ENCODE measurements around the gene NCKIPSD.

The NCKIPSD gene

DNA sequence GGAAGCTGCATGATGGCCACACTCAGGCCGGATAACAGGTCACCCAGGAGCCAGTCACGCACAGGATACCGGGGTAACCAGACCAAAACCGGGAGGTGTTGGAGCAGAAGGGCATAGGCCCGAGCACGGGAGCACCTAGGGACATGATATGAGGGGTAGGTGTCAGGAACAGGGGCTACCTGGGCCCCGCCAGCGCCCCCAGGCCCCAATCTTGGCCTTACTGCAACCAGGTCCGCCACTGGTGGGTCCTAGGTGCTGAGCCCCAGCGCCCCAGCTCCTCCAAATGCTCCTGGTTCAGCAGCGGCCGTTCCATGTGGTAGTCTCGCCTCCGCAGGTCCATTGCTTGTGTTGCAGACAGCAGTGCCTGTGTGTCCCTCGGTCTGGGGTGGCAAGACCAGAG lies 52.5 kb downstream of the NCKIPSD start:
- in situ Hi-C loops (cut with MboI; ENCODE audit: low pct_unique_long_range_greater_than_20kb, low sequenced_read_pairs): no loop called here

DNA sequence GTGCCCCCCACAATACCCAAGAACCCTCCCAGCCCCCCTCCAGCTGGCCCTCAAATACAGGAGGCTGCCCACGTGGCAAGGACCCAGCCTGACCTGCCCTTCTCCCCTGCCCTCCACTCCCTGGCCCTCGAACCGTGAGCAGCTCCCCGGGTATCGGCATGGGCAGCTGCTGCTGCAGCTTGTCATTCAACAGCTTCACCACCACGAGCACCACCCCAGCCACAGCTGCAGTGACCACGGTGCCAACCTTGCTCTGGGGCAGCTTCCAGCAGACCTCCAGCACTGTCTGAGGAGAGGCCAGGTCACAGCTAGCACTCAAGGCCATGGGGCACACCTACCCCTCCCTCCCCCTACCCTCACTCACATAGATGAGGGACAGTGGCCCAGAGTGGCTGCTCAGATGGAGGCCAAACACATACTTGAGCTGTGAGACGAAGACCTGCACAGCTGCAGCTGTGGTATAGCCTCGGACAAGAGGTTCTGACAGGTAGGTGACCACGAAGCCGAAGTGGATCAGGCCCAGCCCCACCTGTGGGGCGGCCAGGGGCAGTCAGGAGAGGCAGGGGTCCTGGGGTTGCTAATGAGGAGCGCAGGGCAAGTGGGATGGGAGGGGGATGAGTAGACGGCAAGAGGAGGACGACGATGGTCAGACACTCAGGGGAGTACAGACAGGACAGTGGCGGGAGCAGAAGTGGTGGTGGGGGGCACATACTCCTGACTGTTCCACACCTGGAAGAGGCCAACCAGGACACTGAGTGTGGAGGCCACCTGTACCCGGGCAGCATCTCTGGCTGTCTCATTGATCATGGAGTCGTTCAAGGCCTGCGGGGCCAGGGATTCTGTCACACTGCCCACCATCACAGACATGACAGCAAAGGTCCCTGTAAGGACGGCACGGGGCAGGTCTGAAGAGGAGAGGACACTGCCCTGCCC lies 53.9 kb downstream of the NCKIPSD start:
- in situ Hi-C loops (cut with MboI; ENCODE audit: low pct_unique_long_range_greater_than_20kb, low sequenced_read_pairs): no loop called here
- no peak for DNase-seq

More for the DNA sequence above, 52.5 kb downstream of the NCKIPSD start:
- no peak for DNase-seq

DNA sequence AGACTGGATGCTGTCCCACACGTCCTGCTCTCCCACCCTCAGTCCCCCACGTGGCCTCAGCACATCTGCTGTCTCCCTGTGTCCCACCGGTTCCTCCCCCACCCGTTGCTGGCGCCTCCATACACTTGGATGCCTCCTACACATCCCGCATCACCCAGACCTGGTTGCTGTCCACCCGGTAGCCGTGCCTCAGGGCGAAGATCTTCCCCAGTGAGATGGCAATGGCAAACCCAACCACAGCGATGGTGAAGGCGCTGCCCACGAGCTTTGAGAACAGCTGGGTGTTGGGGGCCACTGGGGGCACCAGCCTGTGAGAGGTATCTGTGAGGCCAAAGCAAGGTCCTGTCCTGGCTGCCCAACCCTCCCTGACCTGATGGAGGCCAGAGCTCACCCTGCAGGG lies 54.9 kb downstream of the NCKIPSD start:
- DNase-seq: no peak
- in situ Hi-C loops (cut with MboI; ENCODE audit: low pct_unique_long_range_greater_than_20kb, low sequenced_read_pairs): no loop called here

DNA sequence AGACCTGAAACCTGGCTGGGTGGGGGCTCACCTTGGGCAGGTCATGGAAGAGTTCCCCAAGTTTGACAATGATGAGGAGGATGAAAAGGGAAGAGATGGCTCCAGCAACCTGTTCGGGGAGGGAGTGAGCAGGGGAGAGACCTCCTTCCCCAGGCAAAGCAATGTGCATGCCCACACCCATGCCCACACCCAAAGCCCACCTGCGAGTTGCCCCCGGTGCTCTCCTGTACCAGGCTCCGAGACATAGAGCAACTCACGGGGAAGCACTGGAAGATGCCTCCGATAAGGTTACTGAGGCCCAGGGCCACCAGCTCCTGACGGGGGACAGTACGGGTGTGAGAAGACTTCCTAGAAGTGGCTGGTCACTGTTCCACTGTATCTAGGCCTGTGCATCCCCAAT lies 55.3 kb downstream of the NCKIPSD start:
- no peak for DNase-seq
- in situ Hi-C loops (cut with MboI; ENCODE audit: low pct_unique_long_range_greater_than_20kb, low sequenced_read_pairs): no loop called here

DNA sequence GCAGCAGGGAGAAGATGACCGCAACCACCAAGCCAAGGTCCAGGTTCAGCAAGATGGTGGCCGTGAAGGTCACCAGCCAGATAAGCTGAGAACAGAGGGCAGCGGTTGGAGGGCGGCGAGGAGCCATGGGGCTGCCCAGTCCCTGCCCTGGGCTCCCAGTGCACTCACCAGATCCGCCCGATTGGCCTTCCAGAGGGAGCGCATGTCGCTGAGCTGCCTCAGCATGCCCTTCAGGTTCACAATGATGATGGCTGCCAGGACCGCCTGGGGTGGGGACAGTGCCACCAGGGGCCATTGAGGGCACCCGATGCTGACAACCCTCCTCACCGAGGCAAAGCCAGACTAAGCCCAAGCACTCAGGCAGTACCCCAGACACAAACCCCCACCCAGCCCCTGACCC lies 55.8 kb downstream of the NCKIPSD start:
- in situ Hi-C loops (cut with MboI; ENCODE audit: low pct_unique_long_range_greater_than_20kb, low sequenced_read_pairs): no loop called here
- DNase-seq: no peak

DNA sequence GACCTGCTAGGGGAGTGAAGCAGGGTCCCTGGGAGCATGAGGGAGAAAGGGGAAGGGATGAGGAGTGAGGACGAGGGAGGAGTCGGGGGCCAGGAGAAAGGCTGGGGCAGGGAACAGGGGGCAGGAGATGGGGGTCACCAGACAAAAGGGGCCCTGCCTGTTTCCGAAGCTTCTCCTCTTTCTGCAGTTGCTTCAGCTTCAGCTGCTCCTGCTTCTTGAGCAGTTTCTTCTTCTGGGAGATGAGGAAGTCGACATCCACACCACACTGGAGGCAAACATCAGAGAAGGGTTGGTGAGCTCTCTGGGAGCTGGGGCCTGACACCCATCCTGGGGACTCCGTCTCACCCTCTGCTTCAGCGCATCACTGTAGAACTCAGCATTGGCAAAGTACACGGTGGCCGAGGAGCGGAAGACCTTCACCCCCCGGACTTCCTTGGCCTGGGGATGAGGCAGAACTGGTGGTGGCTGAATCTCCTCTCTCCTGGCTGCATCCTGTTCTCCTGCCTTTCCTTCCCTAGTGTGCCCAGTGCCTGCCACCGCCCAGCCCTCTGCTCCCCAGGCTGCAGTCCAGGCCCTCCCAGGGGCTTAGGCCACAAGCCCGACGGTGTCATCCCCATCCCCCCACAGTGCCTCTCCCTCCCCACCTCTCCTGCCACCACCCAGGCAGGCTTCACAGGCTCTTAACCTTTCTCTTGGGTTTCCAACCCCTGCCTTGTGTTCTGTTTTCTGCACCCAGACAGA lies 57.3 kb downstream of the NCKIPSD start:
- DNase-seq: no peak
- in situ Hi-C loops (cut with MboI; ENCODE audit: low pct_unique_long_range_greater_than_20kb, low sequenced_read_pairs): no loop called here

DNA sequence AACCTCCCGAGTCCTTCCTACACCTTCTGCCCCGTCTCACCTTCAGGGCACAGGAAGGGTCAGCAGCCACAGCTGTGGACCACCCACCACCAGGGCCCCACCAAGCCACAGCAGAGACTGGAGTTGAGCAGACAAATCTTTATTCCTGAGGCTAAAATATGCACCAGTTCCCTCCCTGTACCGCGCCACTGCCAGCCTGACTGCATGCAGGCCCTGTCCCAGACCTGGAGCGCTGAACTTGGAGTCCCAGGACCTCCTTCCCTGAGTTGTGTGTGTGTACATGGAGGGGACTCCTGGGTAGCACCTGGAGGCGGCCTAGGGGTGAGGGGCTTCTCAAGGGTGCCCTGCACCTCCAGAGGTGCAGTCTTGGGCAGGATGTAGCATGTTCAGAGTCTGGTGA lies 60.1 kb downstream of the NCKIPSD start:
- in situ Hi-C loops (cut with MboI; ENCODE audit: low pct_unique_long_range_greater_than_20kb, low sequenced_read_pairs): no loop called here
- no peak for DNase-seq

DNA sequence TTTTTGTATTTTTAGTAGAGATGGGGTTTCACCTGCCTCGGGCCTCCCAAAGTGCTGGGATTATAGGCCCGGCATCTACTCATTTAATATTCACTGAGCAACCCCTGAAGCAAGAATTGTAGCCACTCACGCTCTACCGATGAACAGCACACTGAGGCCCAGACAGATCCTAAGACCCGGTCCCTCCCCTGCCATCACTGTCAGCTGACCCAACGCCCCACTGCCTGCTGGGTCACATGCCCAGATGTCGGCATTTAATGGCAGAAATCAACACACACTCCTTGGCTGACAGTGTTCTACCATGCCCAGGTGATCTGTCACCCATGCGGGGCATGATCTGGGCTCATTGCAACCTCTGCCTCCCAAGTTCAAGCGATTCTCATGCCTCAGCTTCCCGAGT lies 60.9 kb downstream of the NCKIPSD start:
- DNase-seq: no peak
- in situ Hi-C loops (cut with MboI; ENCODE audit: low pct_unique_long_range_greater_than_20kb, low sequenced_read_pairs): no loop called here

DNA sequence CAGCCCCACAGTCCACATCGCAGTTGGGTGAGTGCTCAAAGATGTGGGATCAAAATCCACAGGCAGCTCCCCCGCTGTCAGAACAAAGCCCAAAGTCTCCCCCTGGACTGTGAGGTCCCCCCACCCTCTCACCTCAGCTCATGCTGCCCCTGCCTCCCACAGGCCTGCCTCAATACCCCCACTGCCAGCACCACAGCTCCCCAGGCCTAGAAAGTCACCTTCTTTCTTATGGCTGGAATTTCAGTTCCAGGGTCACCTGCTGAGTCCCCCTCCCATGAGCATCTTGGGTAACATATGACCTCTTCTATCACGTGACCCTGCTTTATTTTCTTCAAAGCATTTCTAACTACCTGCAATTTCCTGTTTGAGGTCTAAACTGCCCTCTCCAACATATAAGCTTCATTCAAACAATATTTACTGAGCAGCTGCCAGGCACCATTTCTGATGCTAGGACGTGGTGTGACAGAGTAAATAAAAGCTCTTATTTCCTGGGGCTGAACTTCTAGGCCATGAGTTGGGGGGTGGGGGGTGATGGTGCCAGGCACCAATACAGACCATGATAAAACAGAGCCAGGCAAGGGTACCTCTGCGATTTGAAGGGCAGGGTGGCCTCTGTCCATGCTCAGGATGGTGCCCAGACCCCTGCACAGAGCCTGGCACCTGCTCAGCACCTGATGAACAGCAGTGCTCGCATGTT lies 61.7 kb downstream of the NCKIPSD start:
- DNase-seq: no peak
- in situ Hi-C loops (cut with MboI; ENCODE audit: low pct_unique_long_range_greater_than_20kb, low sequenced_read_pairs): no loop called here
